ENCODE measurements around the gene COMMD3. TPM values are rescaled to one million over a fixed set of nuclear protein-coding genes. Genes with fewer than 3 reads are reported as not detected.
A peak's percentile ranks its signal among the peaks of the same experiment; 100 is the strongest.

The COMMD3 gene
- total RNA-seq, 1 experiment from 2014 or later, result 2.4 TPM

DNA sequence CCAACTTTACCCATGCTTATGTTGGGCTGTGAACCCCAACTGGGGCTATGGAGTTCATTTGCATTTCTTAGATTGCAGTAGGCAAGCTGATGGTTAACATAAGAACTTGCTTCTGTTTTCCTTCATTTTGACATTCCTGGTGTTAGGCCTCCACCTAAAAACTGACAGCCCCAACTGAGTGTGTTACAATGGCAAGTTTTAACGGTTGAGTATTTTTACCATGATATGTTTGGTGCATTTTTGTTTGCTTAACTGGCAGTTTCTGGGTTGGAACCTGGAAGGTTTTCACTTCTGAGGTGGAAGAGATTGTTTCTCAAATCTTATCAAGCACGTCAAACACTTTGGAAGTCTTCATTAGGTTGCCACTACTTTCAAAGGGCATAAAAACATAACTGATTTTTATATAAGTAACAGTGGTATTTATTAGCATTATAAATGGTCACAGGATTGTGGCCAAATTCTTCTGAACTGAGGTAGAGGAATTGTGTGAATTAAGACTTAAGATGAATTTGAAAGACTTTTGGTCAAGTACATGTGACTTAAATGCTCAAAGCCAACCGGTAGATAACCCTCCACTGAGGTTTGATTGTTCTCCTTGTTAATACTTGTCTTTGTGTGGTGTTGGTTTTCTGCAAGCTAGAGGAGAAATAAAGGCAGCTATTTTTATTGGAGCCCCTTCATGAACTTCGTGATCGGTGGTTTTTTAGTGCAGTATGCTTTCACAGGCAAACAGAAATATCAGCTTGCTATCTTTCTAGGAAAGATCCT lies 7.5 kb downstream of the COMMD3 start:
- no peak overlapping the region for H2AFZ ChIP-seq (ENCODE audit: low read length)
- H3K9me3 ChIP-seq (ENCODE audit: control insufficient read depth, low read depth, low read length), result no peaks in the 10 kb centered on the region
- H2BK20ac ChIP-seq (ENCODE audit: low read depth, low read length, poor library complexity, severe bottlenecking), result no peak overlapping the region
- Mint-ChIP-seq H3K9me3 (peaks cover 4 to 5% of the 10 kb centered on the region in 2 experiments; a peak in 2 of 5 replicates), H3K27ac (no peak overlapping the region), H3K4me3 (peak overlapping the region in 1 of 2 experiments; percentile 19; a peak in 1 of 5 replicates), H3K27me3 (ENCODE audit: low read depth) (peaks cover 80% of the 10 kb centered on the region), H3K4me1 (peaks cover 34 to 44% of the 10 kb centered on the region in 2 experiments), H3K36me3 (ENCODE audit: insufficient read depth in 1 of 3, low read depth in 3 of 3) (peaks cover 0 to 2% (median 1%) of the 10 kb centered on the region in 3 experiments; a peak in 4 of 7 replicates)
- TF ChIP-seq, protein P1, sequence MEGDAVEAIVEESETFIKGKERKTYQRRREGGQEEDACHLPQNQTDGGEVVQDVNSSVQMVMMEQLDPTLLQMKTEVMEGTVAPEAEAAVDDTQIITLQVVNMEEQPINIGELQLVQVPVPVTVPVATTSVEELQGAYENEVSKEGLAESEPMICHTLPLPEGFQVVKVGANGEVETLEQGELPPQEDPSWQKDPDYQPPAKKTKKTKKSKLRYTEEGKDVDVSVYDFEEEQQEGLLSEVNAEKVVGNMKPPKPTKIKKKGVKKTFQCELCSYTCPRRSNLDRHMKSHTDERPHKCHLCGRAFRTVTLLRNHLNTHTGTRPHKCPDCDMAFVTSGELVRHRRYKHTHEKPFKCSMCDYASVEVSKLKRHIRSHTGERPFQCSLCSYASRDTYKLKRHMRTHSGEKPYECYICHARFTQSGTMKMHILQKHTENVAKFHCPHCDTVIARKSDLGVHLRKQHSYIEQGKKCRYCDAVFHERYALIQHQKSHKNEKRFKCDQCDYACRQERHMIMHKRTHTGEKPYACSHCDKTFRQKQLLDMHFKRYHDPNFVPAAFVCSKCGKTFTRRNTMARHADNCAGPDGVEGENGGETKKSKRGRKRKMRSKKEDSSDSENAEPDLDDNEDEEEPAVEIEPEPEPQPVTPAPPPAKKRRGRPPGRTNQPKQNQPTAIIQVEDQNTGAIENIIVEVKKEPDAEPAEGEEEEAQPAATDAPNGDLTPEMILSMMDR (conservative IDR thresholded peaks at IDR 0.05), result no peak
- no peak overlapping the region for H2AK5ac ChIP-seq (ENCODE audit: insufficient read length, low read length)
- no peak overlapping the region for H2BK12ac ChIP-seq (ENCODE audit: insufficient read length, low read depth, low read length)
- H3K27me3 ChIP-seq (ENCODE audit: insufficient read depth, low read length), result peaks cover 56% of the 10 kb centered on the region
- H3K4me2 ChIP-seq (ENCODE audit: insufficient read depth, insufficient read length, low read length), result no peak overlapping the region
- DNase-seq, result no peak
- peaks cover 5% of the 10 kb centered on the region for H3K23me2 ChIP-seq (ENCODE audit: insufficient read length, low read depth, low read length, poor library complexity, severe bottlenecking)
- H2BK5ac ChIP-seq (ENCODE audit: insufficient read length, low read length), result no peak overlapping the region
- no peak overlapping the region for H3K27ac ChIP-seq (ENCODE audit: insufficient read length, low read depth, low read length)
- H3T11ph ChIP-seq (ENCODE audit: low read length), result no peak overlapping the region
- no peak overlapping the region for H2BK15ac ChIP-seq (ENCODE audit: low read depth, low read length)
- no peaks in the 10 kb centered on the region for H3K79me2 ChIP-seq (ENCODE audit: insufficient read depth, low read length)
- H3K18ac ChIP-seq (ENCODE audit: insufficient read length, low read depth, low read length), result no peak overlapping the region
- no peak overlapping the region for H3K9ac ChIP-seq (ENCODE audit: extremely low read depth, insufficient read length, low read length)
- H3K4me1 ChIP-seq (ENCODE audit: insufficient read depth, low read length), result peaks cover 5% of the 10 kb centered on the region; the same call in 1 of the 2 replicates
- no CpG with 5 or more reads among the region's 5 CpGs for WGBS (ENCODE audit: extremely low coverage, insufficient read length, low lambda C conversion rate)
- no peaks in the 10 kb centered on the region for H4K20me1 ChIP-seq (ENCODE audit: control insufficient read depth, insufficient read depth, insufficient read length)
- no peak overlapping the region for H3K56ac ChIP-seq (ENCODE audit: insufficient read length, low read depth, low read length)
- H3K4ac ChIP-seq (ENCODE audit: low read depth, low read length), result no peak overlapping the region
- no peaks in the 10 kb centered on the region for H3K79me1 ChIP-seq (ENCODE audit: insufficient read depth, low read depth, low read length, poor library complexity, severe bottlenecking)
- no peak overlapping the region for H4K8ac ChIP-seq (replicated peaks; ENCODE audit: insufficient read length, low read depth, low read length)
- H3K14ac ChIP-seq (ENCODE audit: insufficient read depth, low read length), result no peak overlapping the region
- no peak overlapping the region for H4K91ac ChIP-seq (ENCODE audit: insufficient read length, low read depth, low read length)
- no peak overlapping the region for H3K23ac ChIP-seq (ENCODE audit: insufficient read length, low read depth, low read length)
- H4K5ac ChIP-seq (ENCODE audit: insufficient read length, low read depth, low read length), result no peak overlapping the region
- no peak overlapping the region for H2BK120ac ChIP-seq (ENCODE audit: low read depth, low read length, poor library complexity, severe bottlenecking)

All from H9 (cell line).